ENCODE data around the gene KRT86.
"Not testable (repeated sequence)": the region's sequence is repeated elsewhere in the genome, so short reads cannot be mapped to it uniquely, and the experiment has no call there.

Gene KRT86

GRCh38 chr12:52252728-52253343 lies 21.6 kb upstream of the KRT86 start:
- no peak for DNase-seq

GRCh38 chr12:52253391-52254179 lies 20.9 kb upstream of the KRT86 start:
- no peak for DNase-seq

GRCh38 chr12:52254180-52254964 lies 20.1 kb upstream of the KRT86 start:
- no peak for DNase-seq

- no peak for DNase-seq
These were observed 19.3 kb upstream of the KRT86 start for GRCh38 chr12:52254965-52255751.

GRCh38 chr12:52255926-52256583 lies 18.4 kb upstream of the KRT86 start:
- DNase-seq: no peak

GRCh38 chr12:52256584-52256935 lies 17.9 kb upstream of the KRT86 start:
- DNase-seq: no peak

GRCh38 chr12:52257074-52257551 lies 17.3 kb upstream of the KRT86 start:
- no peak for DNase-seq

GRCh38 chr12:52257922-52258321 lies 16.5 kb upstream of the KRT86 start:
- DNase-seq: not testable (repeated sequence)

- DNase-seq: no peak
These were observed 16.0 kb upstream of the KRT86 start for GRCh38 chr12:52258335-52258901.

- DNase-seq: no peak
These were observed 14.7 kb upstream of the KRT86 start for GRCh38 chr12:52259657-52260243.

GRCh38 chr12:52260361-52261207 lies 13.9 kb upstream of the KRT86 start:
- no peak for DNase-seq

- DNase-seq: no peak
These were observed 13.3 kb upstream of the KRT86 start for GRCh38 chr12:52261208-52261484.

GRCh38 chr12:52262286-52262685 lies 12.2 kb upstream of the KRT86 start:
- no peak for DNase-seq

GRCh38 chr12:52263761-52264434 lies 10.5 kb upstream of the KRT86 start:
- no peak for DNase-seq

GRCh38 chr12:52264435-52264825 lies 10.0 kb upstream of the KRT86 start:
- DNase-seq: no peak

GRCh38 chr12:52266514-52266913 lies 7.9 kb upstream of the KRT86 start:
- no peak for DNase-seq

- DNase-seq: no peak
These were observed 7.2 kb upstream of the KRT86 start for GRCh38 chr12:52267266-52267665.

GRCh38 chr12:52267699-52268098 lies 6.7 kb upstream of the KRT86 start:
- no peak for DNase-seq

- DNase-seq: no peak
These were observed 6.2 kb upstream of the KRT86 start for GRCh38 chr12:52268212-52268611.

- no peak for DNase-seq
These were observed 3.8 kb upstream of the KRT86 start for GRCh38 chr12:52270541-52271070.

Measured in activated gamma-delta T cell treated with Interleukin-2 at 50 U/mL for 16 hours (primary cell).